Measurements from ENCODE around the gene SLC2A8. TPM values are rescaled to one million over a fixed set of nuclear protein-coding genes. Genes with fewer than 3 reads are reported as not detected.

The SLC2A8 gene
- total RNA-seq, 1 experiment from 2014 or later, result 55.7 TPM

GRCh38 chr9:127426756-127427155 is 29.8 kb downstream of the SLC2A8 start:
- no TSS peak for BruUV-seq (replicated peaks)
- TF ChIP-seq REST (IDR thresholded peaks at IDR 0.05; ENCODE audit: insufficient read depth in 1 of 2, low read depth in 2 of 2, low read length in 1 of 2), result no peak
- TF ChIP-seq POLR2AphosphoS5 (IDR thresholded peaks at IDR 0.05; ENCODE audit: low read depth, low read length), result no peak
- no peak for TF ChIP-seq TCF7L2 (IDR thresholded peaks at IDR 0.05; ENCODE audit: low read depth, low read length)
- TF ChIP-seq CTCF (IDR thresholded peaks at IDR 0.05), result no peak
- no peak for TF ChIP-seq SIN3A (IDR thresholded peaks at IDR 0.05; ENCODE audit: borderline replicate concordance, insufficient read depth, low read depth, low read length)

GRCh38 chr9:127428348-127428747 is 31.4 kb downstream of the SLC2A8 start:
- in situ Hi-C loops (cut with HindIII; ENCODE audit: low pct_unique_long_range_greater_than_20kb, low sequenced_read_pairs) (no loop called here), intact Hi-C loops (cut with micrococcal nuclease; ENCODE audit: unreplicated experiment) (no loop called here)
- Histone ChIP-seq H3K27me3 (ENCODE audit: control insufficient read depth, insufficient read depth, low read length) (no peaks in the 10 kb centered on the region), H3K9me3 (ENCODE audit: control insufficient read depth, insufficient read depth, low read depth, low read length) (no peaks in the 10 kb centered on the region), H3K27ac (ENCODE audit: low read length) (no peak overlapping the region), H3K36me3 (ENCODE audit: control insufficient read depth, insufficient read depth, low read length) (no peaks in the 10 kb centered on the region; the same call in 1 of the 2 replicates), H3K4me3 (ENCODE audit: low read depth in 2 of 2, low read length in 2 of 2) (no peak overlapping the region), H3K4me1 (ENCODE audit: control insufficient read depth, insufficient read depth, low read length) (peaks cover 3% of the 10 kb centered on the region; the same call in 1 of the 2 replicates)
- TF ChIP-seq CTCF (IDR thresholded peaks at IDR 0.05) (no peak), POLR2AphosphoS5 (IDR thresholded peaks at IDR 0.05; ENCODE audit: low read depth, low read length) (no peak), SIN3A (IDR thresholded peaks at IDR 0.05; ENCODE audit: borderline replicate concordance, insufficient read depth, low read depth, low read length) (no peak), REST (IDR thresholded peaks at IDR 0.05; ENCODE audit: insufficient read depth in 1 of 2, low read depth in 2 of 2, low read length in 1 of 2) (no peak)
- ATAC-seq (no peak), DNase-seq (ENCODE audit: low read depth, low spot score) (no peak)
- POLR2A ChIA-PET, result no interaction called here
- BruUV-seq (replicated peaks), result no TSS peak
- CTCF ChIA-PET, result no interaction called here

More at GRCh38 chr9:127426756-127427155, 29.8 kb downstream of the SLC2A8 start:
- CTCF ChIA-PET, result no interaction called here
- H3K4me1 ChIP-seq (ENCODE audit: control insufficient read depth, insufficient read depth, low read length), result peaks cover 6% of the 10 kb centered on the region; the same call in 1 of the 2 replicates
- POLR2A ChIA-PET, result no interaction called here
- in situ Hi-C loops (cut with HindIII; ENCODE audit: low pct_unique_long_range_greater_than_20kb, low sequenced_read_pairs), result no loop called here
- H3K4me3 ChIP-seq (ENCODE audit: low read depth in 2 of 2, low read length in 2 of 2), result no peak overlapping the region
- intact Hi-C loops (cut with micrococcal nuclease; ENCODE audit: unreplicated experiment), result no loop called here
- H3K36me3 ChIP-seq (ENCODE audit: control insufficient read depth, insufficient read depth, low read length), result no peaks in the 10 kb centered on the region; the same call in 1 of the 2 replicates
- no peaks in the 10 kb centered on the region for H3K9me3 ChIP-seq (ENCODE audit: control insufficient read depth, insufficient read depth, low read depth, low read length)
- no peak for DNase-seq (ENCODE audit: low read depth, low spot score)
- no peak for ATAC-seq
- no peak overlapping the region for H3K27ac ChIP-seq (ENCODE audit: low read length)
- H3K27me3 ChIP-seq (ENCODE audit: control insufficient read depth, insufficient read depth, low read length), result no peaks in the 10 kb centered on the region

Data from Panc1 (cell line).